Ecto neural progenitor cell (in vitro differentiated cells): Measurements from ENCODE around the gene IDH3G.

Experiments
- DNase-seq: peaks from one replicate; pipeline ENCODE4 v3.0.0-alpha.2; 2018; ENCODE audit warnings: low spot score

IDH3G gene

GRCh38 chrX:153791104-153791852, 2.9 kb downstream of the IDH3G start:
- DNase-seq = no peak

- DNase-seq = no peak
Measured at GRCh38 chrX:153789654-153790053, 4.5 kb downstream of the IDH3G start.

GRCh38 chrX:153786669-153787068, 7.5 kb downstream of the IDH3G start:
- no peak for DNase-seq

GRCh38 chrX:153784325-153784967, 9.7 kb downstream of the IDH3G start:
- DNase-seq = no peak

- no peak for DNase-seq
Measured at GRCh38 chrX:153783378-153784013, 10.7 kb downstream of the IDH3G start.

- no peak for DNase-seq
Measured at GRCh38 chrX:153782871-153783270, 11.3 kb downstream of the IDH3G start.

GRCh38 chrX:153782313-153782712, 11.9 kb downstream of the IDH3G start:
- DNase-seq = no peak

GRCh38 chrX:153781428-153782047, 12.6 kb downstream of the IDH3G start:
- DNase-seq = no peak

GRCh38 chrX:153780678-153781427, 13.3 kb downstream of the IDH3G start, which contains the start of gene SRPK3:
Gene SRPK3 (plus strand): TSS chrX:153781041. CDS start chrX:153781087, 46 bp downstream.
- DNase-seq = no peak

- DNase-seq = no peak
Measured at GRCh38 chrX:153779891-153780677, 14.1 kb downstream of the IDH3G start.

GRCh38 chrX:153778684-153779101, 15.5 kb downstream of the IDH3G start:
- no peak for DNase-seq

GRCh38 chrX:153778181-153778580, 16.0 kb downstream of the IDH3G start:
- DNase-seq = no peak

- no peak for DNase-seq
Measured at GRCh38 chrX:153777261-153778090, 16.7 kb downstream of the IDH3G start.

- no peak for DNase-seq
Measured at GRCh38 chrX:153776611-153777045, 17.5 kb downstream of the IDH3G start.

GRCh38 chrX:153776120-153776599, 18.0 kb downstream of the IDH3G start:
- no peak for DNase-seq

GRCh38 chrX:153775293-153776119, 18.7 kb downstream of the IDH3G start:
- no peak for DNase-seq

GRCh38 chrX:153774576-153775292, 19.4 kb downstream of the IDH3G start:
- no peak for DNase-seq
